HG02840 (cell line): ENCODE measurements around the gene RBM15.

Experiments
- ATAC-seq: cut with Tn5 transposase; IDR thresholded peaks from one replicate; pipeline ENCODE4 v1.9.1; 2021; ENCODE audit warnings: mild to moderate bottlenecking, moderate library complexity, moderate number of reproducible peaks; ENCODE audit not compliant: unreplicated experiment, low FRiP score

Gene RBM15

DNA sequence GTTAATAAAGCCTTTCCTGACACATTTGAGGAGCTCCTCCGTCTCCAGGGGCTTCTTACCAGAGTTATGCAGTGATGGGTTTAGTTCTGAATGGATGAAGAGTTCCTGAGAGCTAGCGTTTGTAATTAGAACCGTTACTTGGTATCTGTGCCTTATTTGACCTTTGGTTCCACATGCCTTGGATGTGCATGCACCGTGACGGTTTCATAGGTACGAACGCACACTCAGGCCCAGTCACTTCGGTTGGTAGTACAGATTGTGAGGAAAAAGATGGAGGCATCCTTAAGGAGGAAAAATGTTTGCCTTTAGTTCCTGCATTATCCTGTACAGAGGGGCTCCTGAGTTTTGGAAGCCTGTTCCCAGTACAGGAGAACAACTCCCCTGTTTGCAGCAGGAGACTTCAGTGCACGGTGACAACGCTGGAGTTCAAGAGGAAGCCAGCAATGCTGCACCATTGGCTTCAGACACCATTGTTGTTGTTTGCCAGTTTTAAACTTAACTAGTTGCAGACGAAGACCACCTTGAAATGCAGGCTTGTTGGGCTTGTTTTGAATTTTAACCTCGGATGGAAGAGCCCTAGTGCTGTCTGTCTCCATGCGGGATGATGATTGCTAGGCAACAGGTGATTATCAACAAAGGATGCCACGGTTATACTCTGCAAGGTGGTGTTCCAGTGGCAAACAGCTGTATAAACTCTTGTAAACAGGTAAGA lies 8.2 kb downstream of the RBM15 start:
- no peak for ATAC-seq

DNA sequence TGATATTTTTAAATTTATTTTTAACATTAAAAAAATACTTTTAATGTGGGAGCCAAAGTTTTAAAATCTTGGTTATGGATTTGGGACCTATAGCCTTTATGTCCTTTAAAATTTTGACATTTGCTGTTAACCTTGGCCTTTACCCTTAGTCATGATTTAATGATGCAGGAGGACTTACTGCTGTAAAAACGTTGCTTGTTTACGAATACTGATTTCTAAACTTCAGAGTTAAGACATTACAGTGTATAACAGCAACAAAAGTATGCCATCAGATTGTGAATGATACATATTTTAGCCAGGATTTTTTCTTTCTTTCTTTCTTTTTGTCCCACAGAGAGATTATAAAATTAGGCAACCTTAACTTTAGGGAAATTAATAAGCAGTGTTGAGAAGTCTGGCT lies 8.9 kb downstream of the RBM15 start:
- no peak for ATAC-seq

DNA sequence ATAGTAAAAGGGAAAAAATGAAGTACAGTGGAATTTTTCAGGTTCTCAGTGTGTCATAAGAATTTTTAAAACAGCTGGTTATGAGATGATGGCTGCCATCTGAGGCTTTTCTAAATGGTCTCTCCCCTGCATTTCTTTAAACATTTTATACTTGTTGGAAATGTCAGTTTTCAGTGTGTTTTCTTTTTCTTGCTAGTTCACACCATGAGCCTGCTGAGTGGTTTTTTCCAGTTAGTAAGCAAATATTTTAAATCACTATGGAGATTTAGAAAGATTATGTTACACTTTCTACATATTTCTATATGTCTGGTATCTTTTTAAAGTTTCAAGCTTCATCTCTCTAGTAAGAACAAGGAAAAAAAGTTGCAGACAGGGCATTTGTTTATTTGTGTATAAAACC lies 9.6 kb downstream of the RBM15 start:
- ATAC-seq, result no peak

DNA sequence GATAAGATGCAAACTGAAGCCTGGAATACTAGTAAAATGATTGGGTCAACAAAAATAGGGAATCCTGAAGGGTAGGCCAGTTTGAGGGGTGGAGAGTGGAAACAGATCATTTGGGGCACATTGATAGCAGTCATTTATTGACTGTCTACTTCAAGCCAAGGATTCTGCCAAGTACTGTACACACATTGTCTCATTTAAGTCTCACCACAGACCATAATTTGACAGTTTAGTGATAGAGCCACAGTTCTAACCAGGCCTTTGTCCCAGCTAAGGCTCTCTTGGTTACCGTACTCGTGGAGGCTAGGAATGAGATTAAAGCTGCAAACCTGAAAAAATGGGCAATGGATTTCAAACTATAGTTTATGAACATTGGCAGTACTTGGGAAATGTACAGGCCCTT lies 11.2 kb downstream of the RBM15 start:
- ATAC-seq, result no peak

DNA sequence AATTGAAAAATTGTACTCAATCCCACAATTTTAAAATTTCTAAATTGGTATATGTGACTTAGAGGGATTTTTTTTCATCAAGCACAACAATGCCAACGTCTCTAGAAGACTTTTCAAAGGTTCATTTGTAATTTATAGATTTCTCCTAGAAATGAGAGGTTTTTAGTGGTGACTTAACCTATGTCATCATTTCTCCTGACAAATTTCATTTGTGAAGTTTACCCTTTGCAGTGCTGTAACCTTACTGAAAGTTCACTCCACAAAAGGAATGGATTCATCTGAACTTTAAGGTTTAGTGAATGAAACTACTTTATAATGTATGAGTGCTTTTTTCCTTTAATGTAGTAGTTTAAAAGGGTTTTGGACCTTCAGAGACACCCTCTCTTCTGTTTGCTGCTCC lies 16.1 kb downstream of the RBM15 start:
- ATAC-seq, result no peak

DNA sequence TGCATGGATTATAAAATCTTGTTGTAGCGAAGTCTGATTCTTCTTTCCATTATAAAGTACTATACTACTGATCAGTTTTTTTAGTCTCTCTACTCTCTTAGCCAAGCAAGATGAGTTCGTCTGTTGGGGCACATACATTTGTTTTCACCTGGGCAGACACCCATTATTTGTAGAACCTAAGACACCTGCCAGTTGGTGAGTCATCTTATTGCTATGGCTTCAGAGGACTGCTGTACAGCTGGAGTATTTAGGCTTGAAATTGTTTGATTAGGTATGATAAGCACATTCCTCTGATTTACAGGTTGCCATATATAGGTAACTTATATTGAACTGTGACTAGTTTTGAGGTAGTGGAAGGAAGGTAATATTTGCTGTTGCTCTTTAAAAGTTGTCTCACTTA lies 17.2 kb downstream of the RBM15 start:
- no peak for ATAC-seq

- ATAC-seq, result no peak
Measured at GRCh38 chr1:110360431-110360830, 21.3 kb downstream of the RBM15 start.

- no peak for ATAC-seq
Measured at GRCh38 chr1:110361856-110362255, 22.7 kb downstream of the RBM15 start.

- ATAC-seq, result no peak
Measured at GRCh38 chr1:110364221-110364620, 25.0 kb downstream of the RBM15 start.

DNA sequence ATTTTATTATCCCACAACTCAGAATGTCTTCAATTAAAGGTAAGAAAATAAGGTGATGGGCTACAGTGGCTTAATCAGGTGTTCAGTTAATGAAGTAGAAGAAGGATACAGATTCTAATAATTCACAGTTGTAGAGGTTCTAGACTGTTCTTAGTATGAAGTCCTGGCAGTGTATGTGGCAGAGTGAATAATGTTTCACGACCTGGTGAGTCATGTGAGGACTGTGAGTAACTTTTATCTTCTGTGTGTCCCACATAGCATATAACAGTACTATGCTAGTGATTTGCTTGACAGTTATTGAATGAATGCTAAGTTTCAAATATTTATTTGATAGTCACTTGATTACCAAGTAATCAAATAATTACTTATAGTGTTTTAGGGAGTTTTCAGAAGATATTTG lies 31.6 kb downstream of the RBM15 start:
- no peak for ATAC-seq

DNA sequence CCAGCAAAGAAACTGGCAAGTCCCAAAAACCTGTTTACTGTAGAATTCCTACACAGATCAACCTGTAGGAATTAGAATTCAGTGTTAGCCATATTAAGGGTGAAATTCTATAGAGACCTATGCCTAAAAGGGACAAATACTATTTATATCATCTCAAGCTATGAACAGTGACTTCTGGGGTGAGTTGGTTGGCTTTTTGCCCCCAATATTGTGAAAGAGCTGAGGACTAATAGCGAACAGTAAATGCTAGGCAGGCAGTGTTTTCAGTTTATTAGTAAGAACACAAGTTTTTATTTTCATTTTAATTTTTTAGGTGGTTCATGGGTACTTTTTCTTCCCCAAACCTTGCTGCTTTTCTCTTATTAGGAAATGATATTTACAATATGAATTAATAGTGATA lies 36.3 kb downstream of the RBM15 start:
- ATAC-seq, result no peak

DNA sequence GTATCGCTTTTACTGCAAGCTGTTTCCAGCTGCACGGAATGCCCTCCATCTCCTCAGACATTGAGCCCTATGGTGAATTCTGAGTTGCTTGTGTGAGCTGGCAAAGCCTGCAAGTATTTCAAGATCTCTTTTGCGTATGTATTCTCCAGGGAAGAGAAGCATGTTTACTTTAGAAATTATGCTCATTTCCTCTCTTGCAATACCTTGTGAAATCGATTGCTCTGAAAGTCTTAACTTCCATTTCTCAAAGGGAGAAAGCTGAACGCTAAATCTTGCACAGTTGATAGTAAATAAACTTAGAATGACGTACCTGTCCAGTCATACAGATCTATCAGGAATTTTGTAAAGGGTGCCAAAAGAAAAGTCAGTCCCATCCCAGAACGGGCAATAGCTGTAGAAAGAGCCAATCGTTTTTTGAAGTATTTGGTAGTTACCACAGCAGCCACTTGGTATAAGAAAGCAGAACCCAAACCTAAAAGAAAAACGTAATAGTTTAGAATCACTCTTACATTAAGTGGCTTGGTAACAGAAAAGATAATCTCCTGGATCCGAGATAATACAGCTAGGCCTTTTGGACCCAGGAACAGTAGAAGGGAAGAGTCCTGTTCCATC lies 41.6 kb downstream of the RBM15 start:
- ATAC-seq, result no peak

GRCh38 chr1:110383251-110383990 lies 44.2 kb downstream of the RBM15 start:
- ATAC-seq, result no peak

DNA sequence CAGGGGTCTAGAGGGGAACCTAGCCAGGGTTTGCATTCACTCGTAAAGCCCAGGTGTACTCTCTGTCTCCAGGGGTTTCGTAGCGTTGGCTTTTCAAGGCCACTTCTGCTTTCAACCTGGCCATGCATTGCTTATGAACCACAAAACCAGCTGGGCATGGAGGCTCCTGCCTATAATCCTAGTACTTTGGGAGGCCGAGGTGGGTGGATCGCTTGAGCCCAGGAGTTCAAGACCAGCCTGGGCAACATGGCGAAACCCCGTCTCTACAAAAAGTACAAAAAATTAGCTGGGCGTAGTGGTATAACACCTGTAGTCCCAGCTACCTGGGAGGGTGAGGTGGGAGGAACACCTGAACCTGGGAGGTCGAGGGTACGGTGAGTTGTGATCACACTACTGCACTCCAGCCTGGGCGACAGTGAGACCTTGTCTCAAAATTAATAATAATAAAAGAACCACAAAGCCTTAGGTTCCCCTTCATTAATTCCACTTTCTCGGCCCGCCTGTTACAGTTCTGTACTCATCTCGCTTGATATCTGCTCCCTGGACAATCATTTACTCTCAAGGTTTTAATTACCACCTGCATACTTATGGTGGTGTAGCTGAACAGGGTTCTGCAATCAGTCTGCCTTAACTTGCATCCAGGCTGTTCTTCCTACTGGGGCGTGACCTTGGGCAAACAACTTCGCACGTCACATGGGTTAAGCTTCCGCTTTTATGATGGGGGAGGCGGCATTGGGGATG lies 45.6 kb downstream of the RBM15 start:
- ATAC-seq, result no peak

DNA sequence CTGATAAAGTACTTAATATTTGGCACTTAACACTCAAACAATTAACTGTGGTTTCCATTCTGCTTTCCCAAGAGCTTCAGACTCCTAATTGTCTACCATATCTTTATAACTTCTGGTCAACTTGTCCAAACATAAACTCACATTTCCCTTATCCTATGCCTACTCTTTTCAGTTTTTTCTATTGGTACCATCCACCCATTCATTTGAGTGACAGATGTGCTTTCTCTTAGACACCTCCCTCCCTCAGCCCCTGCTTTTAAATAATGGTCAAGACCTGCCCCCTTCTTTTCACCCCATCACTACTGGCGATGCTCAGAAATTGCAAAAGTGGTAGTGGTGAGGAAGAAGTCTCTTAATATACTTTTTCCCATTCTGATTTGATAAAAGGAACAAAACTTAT lies 46.2 kb downstream of the RBM15 start:
- ATAC-seq, result no peak

GRCh38 chr1:110387048-110387754 lies 48.0 kb downstream of the RBM15 start:
- no peak for ATAC-seq

DNA sequence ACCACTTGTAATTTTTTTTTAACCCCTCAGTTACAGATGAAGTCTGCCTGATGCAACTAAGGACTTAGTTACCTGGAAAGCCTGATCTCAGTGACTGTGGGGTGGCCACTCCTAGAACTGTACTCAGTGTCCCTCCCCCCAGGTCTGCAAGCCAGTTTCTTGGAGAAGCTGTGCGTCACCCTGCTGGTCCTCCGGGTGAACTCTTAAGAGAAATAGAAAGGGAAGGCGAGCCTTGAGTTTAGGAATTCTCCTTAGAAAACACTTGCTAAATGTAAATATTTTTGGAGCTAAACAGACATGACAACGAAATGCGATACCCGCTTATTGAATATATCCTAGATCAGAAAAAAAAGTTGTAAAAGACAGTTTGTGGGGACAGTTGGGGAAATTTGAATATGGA lies 50.9 kb downstream of the RBM15 start:
- ATAC-seq, result no peak

GRCh38 chr1:110390692-110391245 lies 51.6 kb downstream of the RBM15 start, which contains the start of gene SLC16A4:
TSS of gene SLC16A4 (minus strand) at chr1:110391026. CDS start at chr1:110389323, 1,703 bp downstream.
- no peak for ATAC-seq

DNA sequence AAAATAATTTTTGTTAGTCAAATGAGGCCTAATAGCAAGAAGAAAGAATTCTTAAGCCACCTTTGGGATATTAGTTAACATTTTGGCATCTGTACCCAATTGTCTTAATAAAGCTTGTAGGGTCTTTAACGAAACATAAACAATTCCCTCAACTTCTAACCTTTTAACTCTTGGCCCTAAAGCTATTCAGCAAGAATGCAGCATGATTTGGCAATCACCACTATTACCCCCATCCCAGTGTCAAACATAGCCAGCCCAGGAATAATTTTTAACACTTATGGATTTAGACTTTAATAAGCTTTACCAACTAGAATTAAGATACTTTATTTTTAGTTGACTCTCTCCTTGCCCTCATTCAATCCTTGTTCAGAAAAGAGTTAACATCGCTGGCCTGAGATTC lies 54.1 kb downstream of the RBM15 start:
- ATAC-seq, result no peak
